Uterus (tissue), 4 donors: ENCODE results near the gene ZNF804B. TPM values are rescaled to one million over a fixed set of nuclear protein-coding genes. Genes with fewer than 3 reads are reported as not detected.

Source experiments
- DNase-seq, 2 donors: peaks; one replicate each; pipeline ENCODE4 v3.0.0-alpha.2; 2019 to 2020
- H3K27ac ChIP-seq, 2 donors: fragments of 200-600 bp; sonication (generic); 1 replicate in 1 of 2; 2 replicates in 1 of 2; pipeline ENCODE4 v1.5.1; 2016 to 2018
- H3K27me3 ChIP-seq, 2 donors: fragments of 200-600 bp; sonication (generic); one replicate each; pipeline ENCODE4 v1.5.1; 2018 to 2019; ENCODE audit warnings: control low read depth in 1 of 2
- H3K36me3 ChIP-seq, 2 donors: fragments of 200-600 bp; sonication (generic); one replicate each; pipeline ENCODE4 v1.5.1; 2019; ENCODE audit warnings: control low read depth in 1 of 2
- H3K4me1 ChIP-seq, 2 donors: fragments of 200-600 bp; sonication (generic); one replicate each; pipeline ENCODE4 v1.5.1; 2018 to 2019; ENCODE audit warnings: control low read depth in 1 of 2
- H3K4me3 ChIP-seq, 2 donors: fragments of 200-600 bp; sonication (generic); 1 replicate in 1 of 2; 2 replicates in 1 of 2; pipeline ENCODE4 v1.5.1; 2018 to 2019; ENCODE audit warnings: mild to moderate bottlenecking in 1 of 2
- H3K9me3 ChIP-seq, 2 donors: fragments of 200-600 bp; sonication (generic); one replicate each; pipeline ENCODE4 v1.5.1; 2019; ENCODE audit warnings: control low read depth in 1 of 2
- CTCF ChIP-seq, 4 experiments: fragments of 200-600 bp in 2 of 4; fragments of 450-650 bp in 2 of 4; sonication (generic) in 2 of 4; IDR thresholded peaks; one replicate each; pipeline ENCODE4 v1.5.1; 2016 to 2019; ENCODE audit warnings: antibody characterized with exemption in 4 of 4, mild to moderate bottlenecking in 2 of 4, moderate library complexity in 1 of 4
- POLR2A ChIP-seq, 2 donors: fragments of 450-650 bp; IDR thresholded peaks; one replicate each; pipeline ENCODE4 v1.6.1; 2016; ENCODE audit warnings: antibody characterized with exemption in 2 of 2, mild to moderate bottlenecking in 1 of 2, moderate library complexity in 1 of 2
- intact Hi-C: fragments of 100-400 bp; cut with DNase I; formaldehyde crosslinking; loops from one replicate; pipeline ENCODE4 v1.15.1; 2023; ENCODE audit warnings: low total_unique reads
- total RNA-seq, 4 donors: library from RNA; depleted of rRNA in 3 of 4; stranded (reverse); fragments of >200 nt in 3 of 4; gene quantifications; one replicate each; pipeline versions ENCODE4 v1.1.0 to v1.2.4, GENCODE V29; 2014 to 2023
- donor health status: DM: yes; HTN: yes; CAD: no.

Gene ZNF804B
- under 1 TPM in 1 of 4 donors, not detected in 3; 0.07 TPM for total RNA-seq

DNA sequence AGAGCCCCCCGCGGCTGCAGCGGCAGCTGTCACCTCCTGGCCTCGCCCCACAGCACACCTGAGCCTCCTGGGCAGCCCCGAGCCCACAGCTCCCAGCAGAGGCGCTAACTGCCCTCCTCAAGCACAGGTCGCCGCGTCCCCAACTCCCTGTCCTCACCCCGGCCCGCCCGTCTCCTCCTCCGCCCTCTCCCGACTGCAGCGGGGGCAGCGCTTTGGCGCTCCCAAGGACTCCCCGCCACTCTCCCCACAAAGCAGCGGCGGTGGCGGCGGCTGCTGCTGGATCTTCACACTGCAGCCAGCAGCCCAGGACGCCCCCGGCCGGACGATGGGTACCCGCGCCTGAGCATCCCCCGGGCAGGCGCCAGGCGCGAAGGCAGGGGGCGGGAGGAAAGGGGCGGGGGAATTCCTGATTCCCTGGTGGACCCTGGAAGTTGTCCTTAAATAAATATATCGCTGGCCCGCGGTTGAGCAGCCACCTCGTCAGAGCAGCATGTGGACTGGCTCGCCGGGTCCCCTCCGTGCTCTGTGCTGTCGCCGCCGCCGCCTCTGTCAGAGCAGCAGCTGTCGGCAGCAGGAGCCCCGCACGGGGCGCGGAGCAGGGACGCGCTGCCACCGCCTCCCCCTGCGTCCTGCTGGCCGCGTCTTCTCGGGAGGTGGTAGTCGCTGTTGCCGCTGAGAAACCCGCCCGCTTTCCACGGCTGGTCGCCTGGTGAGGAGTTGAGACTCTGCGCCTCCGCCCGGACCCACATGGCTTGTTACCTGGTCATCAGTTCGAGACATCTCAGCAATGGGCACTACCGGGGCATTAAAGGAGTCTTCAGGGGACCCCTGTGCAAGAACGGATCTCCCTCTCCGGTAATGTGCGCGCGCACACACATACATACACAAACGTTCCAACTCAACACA lies at the start of gene ZNF804B:
Gene ZNF804B, plus strand, starts transcription at position 471 of the 906 bp plus-strand sequence. Its CDS starts 277 bp downstream, at position 748.
- no peaks in the 10 kb centered on the region for H3K36me3 ChIP-seq
- peaks cover 0 to 29% of the 10 kb centered on the region in 2 donors for H3K27me3 ChIP-seq
- H3K4me3 ChIP-seq, result peak within 1 kb of the TSS; percentile 2 to 24
- DNase-seq, result no peak
- TF ChIP-seq POLR2A (IDR thresholded peaks at IDR 0.05), result no peak
- TF ChIP-seq CTCF (IDR thresholded peaks at IDR 0.05), result no peak
- intact Hi-C loops, result no loop called here
- H3K9me3 ChIP-seq, result no peaks in the 10 kb centered on the region
- H3K4me1 ChIP-seq, result peaks cover 0 to 12% of the 10 kb centered on the region in 2 donors
- no peak within 1 kb of the TSS for H3K27ac ChIP-seq

GRCh38 chr7:88735920-88736319 lies 23.6 kb upstream of the ZNF804B start:
- Histone ChIP-seq H3K36me3 (no peaks in the 10 kb centered on the region), H3K27ac (no peak overlapping the region), H3K4me1 (no peaks in the 10 kb centered on the region), H3K27me3 (no peaks in the 10 kb centered on the region), H3K4me3 (no peak overlapping the region), H3K9me3 (no peaks in the 10 kb centered on the region)
- intact Hi-C loops, result no loop called here
- TF ChIP-seq POLR2A (IDR thresholded peaks at IDR 0.05) (no peak), CTCF (IDR thresholded peaks at IDR 0.05) (no peak)
- no peak for DNase-seq

GRCh38 chr7:88737632-88738031 lies 21.9 kb upstream of the ZNF804B start:
- H3K4me1 ChIP-seq, result no peaks in the 10 kb centered on the region

DNA sequence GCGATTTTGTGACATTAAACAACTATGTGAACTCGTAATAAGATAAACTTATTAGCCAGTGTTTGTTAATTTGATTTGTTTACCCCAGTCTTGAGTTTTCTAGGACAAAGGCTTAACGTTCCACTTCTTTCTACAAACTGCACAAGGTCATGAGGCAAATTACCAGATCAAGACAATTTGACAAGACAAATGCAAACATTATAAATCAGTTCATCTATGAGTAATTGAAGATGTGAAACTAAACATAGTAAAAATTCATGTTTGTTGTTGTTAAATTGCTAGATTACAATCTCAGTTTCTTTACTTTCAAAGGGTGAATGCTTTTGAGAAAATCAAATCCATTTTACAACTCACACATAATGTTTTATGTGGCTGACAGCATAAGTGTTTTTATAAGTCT lies 13.4 kb upstream of the ZNF804B start:
- H3K27ac ChIP-seq, result no peak overlapping the region
- no peaks in the 10 kb centered on the region for H3K4me1 ChIP-seq
- H3K4me3 ChIP-seq, result no peak overlapping the region
- H3K27me3 ChIP-seq, result peaks cover 0 to 3% of the 10 kb centered on the region in 2 donors
- no peaks in the 10 kb centered on the region for H3K9me3 ChIP-seq
- DNase-seq, result no peak
- no peaks in the 10 kb centered on the region for H3K36me3 ChIP-seq
- intact Hi-C loops, result no loop called here
- no peak for TF ChIP-seq POLR2A (IDR thresholded peaks at IDR 0.05)
- no peak for TF ChIP-seq CTCF (IDR thresholded peaks at IDR 0.05)

More at GRCh38 chr7:88737632-88738031, 21.9 kb upstream of the ZNF804B start:
- intact Hi-C loops, result no loop called here
- Histone ChIP-seq H3K9me3 (no peaks in the 10 kb centered on the region), H3K4me3 (no peak overlapping the region), H3K27ac (no peak overlapping the region), H3K36me3 (no peaks in the 10 kb centered on the region), H3K27me3 (no peaks in the 10 kb centered on the region)
- DNase-seq, result no peak
- TF ChIP-seq POLR2A (IDR thresholded peaks at IDR 0.05) (no peak), CTCF (IDR thresholded peaks at IDR 0.05) (no peak)

GRCh38 chr7:88756802-88757201 lies 2.7 kb upstream of the ZNF804B start:
- no peaks in the 10 kb centered on the region for H3K9me3 ChIP-seq
- no peak for DNase-seq
- no peak for TF ChIP-seq CTCF (IDR thresholded peaks at IDR 0.05)
- TF ChIP-seq POLR2A (IDR thresholded peaks at IDR 0.05), result no peak
- intact Hi-C loops, result no loop called here
- no peak overlapping the region for H3K27ac ChIP-seq
- H3K36me3 ChIP-seq, result no peaks in the 10 kb centered on the region
- peaks cover 0 to 34% of the 10 kb centered on the region in 2 donors for H3K27me3 ChIP-seq
- H3K4me1 ChIP-seq, result peaks cover 0 to 12% of the 10 kb centered on the region in 2 donors
- H3K4me3 ChIP-seq, result no peak overlapping the region
